GM19455 (cell line): ENCODE results near the gene SCAMP2.

Experiments
- ATAC-seq: cut with Tn5 transposase; IDR thresholded peaks from one replicate; pipeline ENCODE4 v1.9.1; 2021; ENCODE audit not compliant: unreplicated experiment

Gene SCAMP2

GRCh38 chr15:74839526-74840395 is 33.4 kb downstream of the SCAMP2 start:
- ATAC-seq, result no peak

GRCh38 chr15:74838746-74839525 is 34.2 kb downstream of the SCAMP2 start:
- no peak for ATAC-seq

- no peak for ATAC-seq
Observed at GRCh38 chr15:74838137-74838516, 35.0 kb downstream of the SCAMP2 start.

- no peak for ATAC-seq
Observed at GRCh38 chr15:74837482-74838136, 35.6 kb downstream of the SCAMP2 start.

- no peak for ATAC-seq
Observed at GRCh38 chr15:74836846-74837245, 36.3 kb downstream of the SCAMP2 start.

- no peak for ATAC-seq
Observed at GRCh38 chr15:74835312-74835823, 37.8 kb downstream of the SCAMP2 start.

GRCh38 chr15:74833376-74834107 is 39.6 kb downstream of the SCAMP2 start:
- no peak for ATAC-seq

- ATAC-seq, result no peak
Observed at GRCh38 chr15:74832826-74833225, 40.3 kb downstream of the SCAMP2 start.

- no peak for ATAC-seq
Observed at GRCh38 chr15:74831813-74832495, 41.2 kb downstream of the SCAMP2 start.

- ATAC-seq, result no peak
Observed at GRCh38 chr15:74830868-74831267, 42.3 kb downstream of the SCAMP2 start.

GRCh38 chr15:74829991-74830390 is 43.2 kb downstream of the SCAMP2 start:
- ATAC-seq, result no peak

GRCh38 chr15:74829486-74829885 is 43.7 kb downstream of the SCAMP2 start:
- ATAC-seq, result no peak

- ATAC-seq, result no peak
Observed at GRCh38 chr15:74828835-74829234, 44.3 kb downstream of the SCAMP2 start.

- ATAC-seq, result no peak
Observed at GRCh38 chr15:74827614-74828013, 45.6 kb downstream of the SCAMP2 start.

- no peak for ATAC-seq
Observed at GRCh38 chr15:74826921-74827320, 46.2 kb downstream of the SCAMP2 start.

GRCh38 chr15:74826364-74826819 is 46.8 kb downstream of the SCAMP2 start, which contains the start of gene CPLX3:
Gene CPLX3, plus strand, starts transcription at chr15:74826627. Its CDS starts 77 bp downstream, at chr15:74826704.
- no peak for ATAC-seq

- no peak for ATAC-seq
Observed at GRCh38 chr15:74825866-74826265, 47.3 kb downstream of the SCAMP2 start.

GRCh38 chr15:74824976-74825375 is 48.2 kb downstream of the SCAMP2 start:
- ATAC-seq, result no peak

- no peak for ATAC-seq
Observed at GRCh38 chr15:74823324-74823723, 49.8 kb downstream of the SCAMP2 start.

GRCh38 chr15:74822233-74822632 is 50.9 kb downstream of the SCAMP2 start:
- ATAC-seq, result no peak
